ENCODE measurements around the gene TEP1. TPM values are rescaled to one million over a fixed set of nuclear protein-coding genes. Genes with fewer than 3 reads are reported as not detected.
A peak's percentile ranks its signal among the peaks of the same experiment; 100 is the strongest.

TEP1 gene
- total RNA-seq, 6 experiments from 2014 or later, result 11.6 to 16.1 (median 13.7) TPM

- H3K4me3 Mint-ChIP-seq, result no peak overlapping the region
- peaks cover 23% of the 10 kb centered on the region for H3K36me3 Mint-ChIP-seq (ENCODE audit: low read depth)
- no peak overlapping the region for H3K27ac Mint-ChIP-seq
- no peaks in the 10 kb centered on the region for H3K9me3 Mint-ChIP-seq
- DNase-seq, result no peak
- no peak for TF ChIP-seq CTCF (IDR thresholded peaks at IDR 0.05)
- H3K27me3 Mint-ChIP-seq (ENCODE audit: insufficient read depth), result no peaks in the 10 kb centered on the region; the same call in 1 of the 2 replicates
- H3K4me1 Mint-ChIP-seq (ENCODE audit: low read depth), result peaks cover 30% of the 10 kb centered on the region
Measured at GRCh38 chr14:20347747-20348146, 65.6 kb downstream of the TEP1 start.

GRCh38 chr14:20346713-20347112 is 66.6 kb downstream of the TEP1 start:
- peaks cover 30% of the 10 kb centered on the region for H3K4me1 Mint-ChIP-seq (ENCODE audit: low read depth)
- H3K9me3 Mint-ChIP-seq, result no peaks in the 10 kb centered on the region
- H3K4me3 Mint-ChIP-seq, result no peak overlapping the region
- no peak for TF ChIP-seq CTCF (IDR thresholded peaks at IDR 0.05)
- no peak for DNase-seq
- H3K27ac Mint-ChIP-seq, result no peak overlapping the region
- H3K27me3 Mint-ChIP-seq (ENCODE audit: insufficient read depth), result no peaks in the 10 kb centered on the region; the same call in 1 of the 2 replicates
- peaks cover 19% of the 10 kb centered on the region for H3K36me3 Mint-ChIP-seq (ENCODE audit: low read depth)

GRCh38 chr14:20345366-20345765 is 67.9 kb downstream of the TEP1 start:
- peaks cover 25% of the 10 kb centered on the region for H3K4me1 Mint-ChIP-seq (ENCODE audit: low read depth)
- no peak overlapping the region for H3K4me3 Mint-ChIP-seq
- TF ChIP-seq CTCF (IDR thresholded peaks at IDR 0.05), result no peak
- H3K27me3 Mint-ChIP-seq (ENCODE audit: insufficient read depth), result no peaks in the 10 kb centered on the region; the same call in 1 of the 2 replicates
- no peak for DNase-seq
- H3K9me3 Mint-ChIP-seq, result no peaks in the 10 kb centered on the region
- peaks cover 16% of the 10 kb centered on the region for H3K36me3 Mint-ChIP-seq (ENCODE audit: low read depth)
- peak overlapping the region; percentile 59; the same call in 1 of the 2 replicates for H3K27ac Mint-ChIP-seq

- Mint-ChIP-seq H3K27ac (peak overlapping the region; percentile 94), H3K27me3 (ENCODE audit: insufficient read depth) (no peaks in the 10 kb centered on the region; the same call in 1 of the 2 replicates), H3K36me3 (ENCODE audit: low read depth) (peaks cover 15% of the 10 kb centered on the region), H3K9me3 (no peaks in the 10 kb centered on the region), H3K4me3 (peak overlapping the region; percentile 94), H3K4me1 (ENCODE audit: low read depth) (peaks cover 16% of the 10 kb centered on the region)
- DNase-seq, result peak; percentile 29
- TF ChIP-seq CTCF (IDR thresholded peaks at IDR 0.05), result no peak
Measured at GRCh38 chr14:20343862-20344220, 69.5 kb downstream of the TEP1 start.

- Mint-ChIP-seq H3K36me3 (ENCODE audit: low read depth) (peaks cover 15% of the 10 kb centered on the region), H3K27me3 (ENCODE audit: insufficient read depth) (no peaks in the 10 kb centered on the region; the same call in 1 of the 2 replicates), H3K27ac (peak within 1 kb of the TSS; percentile 94), H3K4me3 (peak within 1 kb of the TSS; percentile 94), H3K9me3 (no peaks in the 10 kb centered on the region), H3K4me1 (ENCODE audit: low read depth) (peaks cover 16% of the 10 kb centered on the region)
- peak; percentile 100 for DNase-seq
- TF ChIP-seq CTCF (IDR thresholded peaks at IDR 0.05), result peak; percentile 45; the same call in 1 of the 2 replicates
Measured at GRCh38 chr14:20343092-20343861, 70.0 kb downstream of the TEP1 start, which contains the start of gene PARP2. TSS of gene PARP2 (plus strand) at chr14:20343635. CDS start at chr14:20343642, 7 bp downstream.
